ENCODE measurements around the gene L2HGDH. TPM values are rescaled to one million over a fixed set of nuclear protein-coding genes. Genes with fewer than 3 reads are reported as not detected.

Gene L2HGDH
- total and polyA plus RNA-seq, 9 of the 15 experiments (the other 6 are each of a cell fraction or from before 2014, with no cell fraction given): 1.7 to 16.1 (median 10.5) TPM

- TF ChIP-seq EP400 (IDR thresholded peaks at IDR 0.05) (peak; percentile 90), THRB (CRISPR knock-in tag; conservative IDR thresholded peaks at IDR 0.05) (no peak), PHTF2 (CRISPR knock-in tag; IDR thresholded peaks at IDR 0.05) (no peak), BCL6 (CRISPR knock-in tag; IDR thresholded peaks at IDR 0.05) (no peak), ZNF282 (CRISPR knock-in tag; IDR thresholded peaks at IDR 0.05) (0 out of 2 replicates have a peak, but pooled peaks have one; percentile 31), POLR2AphosphoS5 (IDR thresholded peaks at IDR 0.05; ENCODE audit: control insufficient read depth, insufficient read depth, low read depth, low read length) (no peak; the same call in 1 of the 2 replicates), SLC30A9 (CRISPR knock-in tag; IDR thresholded peaks at IDR 0.05) (no peak), CEBPZ (IDR thresholded peaks at IDR 0.05; ENCODE audit: borderline replicate concordance, low read depth, low read length) (no peak), ZNF592 (IDR thresholded peaks at IDR 0.05) (peak; percentile 70), FOSL1 (tag; conservative IDR thresholded peaks at IDR 0.05) (no peak), ZNF609 (CRISPR knock-in tag; IDR thresholded peaks at IDR 0.05; ENCODE audit: borderline replicate concordance) (0 out of 2 replicates have a peak, but pooled peaks have one; percentile 25)
Observed at GRCh38 chr14:50311972-50312733, at the start of gene L2HGDH, which contains the start of gene DMAC2L (continued).
